Right lung (tissue), 5 donors: Measurements from ENCODE around the gene PYGB. TPM values are rescaled to one million over a fixed set of nuclear protein-coding genes. Genes with fewer than 3 reads are reported as not detected.
"Not testable (repeated sequence)": the region's sequence is repeated elsewhere in the genome, so short reads cannot be mapped to it uniquely, and the experiment has no call there.

Source experiments
- DNase-seq, 2 donors: peaks; one replicate each; pipeline ENCODE4 v3.0.0-alpha.2; 2013
- polyA plus RNA-seq, 5 donors: library from polyadenylated mRNA; unstranded; fragments of 120-200 nt; gene quantifications; one replicate each; pipeline versions ENCODE4 v1.2.1 to v1.2.3, GENCODE V29; 2013; ENCODE audit warnings: inconsistent platforms in 1 of 5, low replicate concordance in 1 of 5; ENCODE audit not compliant: insufficient read length in 5 of 5, insufficient read depth in 1 of 5

Gene PYGB
- polyA plus RNA-seq, 5 donors = 33.7 to 55.9 (median 39.6) TPM

DNA sequence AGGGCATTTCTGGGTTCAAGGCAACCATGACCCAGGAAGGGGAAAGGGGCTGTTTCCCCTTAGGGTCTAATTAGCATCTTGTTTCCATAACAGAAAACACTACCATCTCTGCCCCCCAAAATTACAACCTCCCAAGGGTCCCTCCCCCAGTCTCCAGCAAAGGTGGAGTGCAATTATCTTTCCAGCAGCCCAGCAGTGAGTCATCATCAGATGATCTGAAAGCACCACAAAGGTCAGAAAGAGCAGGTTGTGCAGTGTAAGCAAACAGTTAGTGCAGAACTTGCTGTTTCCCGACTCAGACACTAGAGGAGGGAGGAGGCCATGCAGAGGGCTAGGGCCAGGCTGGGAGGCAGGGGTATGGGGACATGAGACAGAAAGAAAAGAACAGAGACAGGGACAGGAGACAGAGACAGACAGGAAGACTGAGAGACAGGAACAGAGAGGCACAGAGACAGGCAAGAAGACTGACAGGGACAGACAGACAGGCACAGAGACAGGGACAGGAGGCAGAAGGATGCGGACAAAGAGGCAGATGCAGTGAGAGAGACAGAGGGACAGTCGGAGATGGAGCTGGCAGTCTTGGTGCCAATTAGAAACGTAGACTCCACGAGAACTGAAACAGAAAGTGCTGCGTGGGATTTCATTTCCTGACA, 62.5 kb downstream of the PYGB start:
- DNase-seq = no peak

DNA sequence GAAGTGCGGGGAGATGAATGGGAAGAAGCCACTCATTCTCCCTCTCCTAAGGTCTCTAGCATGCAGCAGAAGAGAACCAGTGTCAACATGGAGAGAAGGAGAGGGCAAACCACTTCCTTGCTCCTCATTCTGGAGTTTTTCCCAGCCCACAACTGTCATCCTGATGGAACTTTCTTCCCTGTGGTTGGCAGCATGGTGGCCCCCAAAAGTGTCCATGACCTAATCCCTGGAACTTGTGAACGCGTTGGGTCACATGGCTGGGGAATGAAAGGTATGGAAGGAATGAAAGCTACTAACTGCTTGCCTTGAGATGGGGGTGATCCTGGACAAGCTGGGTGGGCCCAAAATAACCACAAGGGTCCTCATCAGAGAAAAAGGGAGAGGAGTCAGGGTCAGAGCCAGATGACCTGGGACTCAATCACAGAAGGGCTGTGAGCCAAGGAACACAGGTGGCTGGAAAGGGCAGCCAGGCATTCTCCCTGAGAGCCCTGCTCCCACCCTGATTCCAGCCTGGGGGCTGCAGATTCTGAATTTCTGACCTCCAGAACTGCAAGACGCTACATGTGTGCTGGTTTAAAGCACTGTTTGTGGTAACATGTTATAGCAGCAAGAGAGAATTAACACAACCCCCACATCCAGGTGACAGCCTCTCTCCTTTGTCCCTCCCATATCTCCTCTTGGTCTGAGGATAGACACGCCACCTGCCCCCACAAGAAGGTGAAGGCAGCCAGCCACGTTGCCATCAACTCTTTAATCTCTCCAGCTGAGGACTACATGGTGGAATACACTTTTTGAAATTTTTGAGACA, 63.2 kb downstream of the PYGB start:
- DNase-seq = no peak

DNA sequence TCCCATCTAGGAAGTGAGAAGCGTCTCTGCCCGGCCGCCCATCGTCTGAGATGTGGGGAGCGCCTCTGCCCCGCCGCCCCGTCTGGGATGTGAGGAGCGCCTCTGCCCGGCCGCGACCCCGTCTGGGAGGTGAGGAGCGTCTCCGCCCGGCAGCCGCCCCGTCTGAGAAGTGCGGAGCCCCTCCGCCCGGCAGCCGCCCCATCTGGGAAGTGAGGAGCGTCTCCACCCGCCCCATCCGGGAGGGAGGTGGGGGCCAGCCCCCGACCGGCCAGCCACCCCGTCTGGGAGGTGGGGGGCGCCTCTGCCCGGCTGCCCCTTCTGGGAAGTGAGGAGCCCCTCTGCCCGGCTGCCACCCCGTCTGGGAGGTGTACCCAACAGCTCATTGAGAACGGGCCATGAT, 64.8 kb downstream of the PYGB start:
- DNase-seq = not testable (repeated sequence)

DNA sequence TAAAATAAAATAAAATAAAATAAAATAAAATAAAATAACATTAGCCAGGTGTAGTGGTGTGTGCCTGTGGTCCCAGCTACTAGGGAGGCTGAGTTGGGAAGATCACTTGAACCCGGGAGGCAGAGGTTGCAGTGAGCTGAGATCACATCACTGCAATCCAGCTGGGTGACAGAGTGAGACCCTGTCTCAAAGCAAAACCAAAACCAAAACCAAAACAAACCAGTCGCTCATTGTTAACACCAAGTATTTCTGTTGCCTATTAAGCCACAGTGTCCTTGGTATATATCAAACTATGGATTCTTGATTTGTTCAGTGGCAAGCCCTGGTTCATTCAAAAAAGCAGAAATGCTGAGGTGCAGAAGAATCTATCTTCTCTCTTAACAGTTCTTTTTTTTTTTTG, 65.7 kb downstream of the PYGB start:
- no peak for DNase-seq

DNA sequence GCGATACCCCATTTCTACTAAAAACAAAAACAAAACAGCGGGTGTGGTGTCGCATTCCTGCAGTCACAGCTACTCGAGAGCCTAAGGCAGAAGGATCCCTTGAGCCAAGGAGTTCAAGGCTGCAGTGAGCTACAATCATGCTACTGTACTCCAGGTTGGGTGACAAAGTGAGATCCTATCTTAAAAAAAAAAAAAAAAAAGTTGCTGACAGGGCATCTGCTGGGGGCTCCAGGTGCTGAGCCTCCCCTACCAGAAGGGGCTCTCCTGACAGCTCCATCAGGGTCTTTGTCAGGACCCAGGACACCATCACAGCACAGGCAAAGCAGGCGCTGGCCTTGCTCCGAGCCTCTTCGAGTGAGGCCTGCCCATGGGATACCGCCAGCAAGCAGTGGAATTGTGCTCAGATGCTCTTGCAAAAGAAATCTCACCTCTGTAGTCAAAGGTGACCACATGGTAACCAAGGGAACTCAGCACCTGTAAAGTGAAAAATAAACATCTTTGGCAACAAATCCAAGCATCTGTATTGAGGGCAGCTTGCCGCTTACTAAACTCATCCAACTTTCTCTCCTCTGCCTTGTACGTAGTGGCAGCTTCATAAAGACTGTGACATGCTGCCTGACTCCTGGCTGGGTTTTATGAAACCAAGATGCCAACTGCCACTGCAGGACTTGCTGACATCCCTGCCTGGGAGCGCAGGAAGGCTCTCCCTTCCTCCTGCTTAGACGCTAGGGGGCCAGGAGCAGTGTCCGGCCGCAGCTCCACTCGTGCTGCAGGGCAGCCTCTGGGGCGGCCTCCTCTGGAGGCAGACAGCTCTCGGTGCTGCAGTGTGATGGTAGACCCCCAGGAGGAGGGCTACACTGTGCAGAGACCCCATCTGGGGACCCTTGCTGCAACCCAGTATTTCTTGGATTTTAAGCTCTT, 66.9 kb downstream of the PYGB start:
- no peak for DNase-seq

DNA sequence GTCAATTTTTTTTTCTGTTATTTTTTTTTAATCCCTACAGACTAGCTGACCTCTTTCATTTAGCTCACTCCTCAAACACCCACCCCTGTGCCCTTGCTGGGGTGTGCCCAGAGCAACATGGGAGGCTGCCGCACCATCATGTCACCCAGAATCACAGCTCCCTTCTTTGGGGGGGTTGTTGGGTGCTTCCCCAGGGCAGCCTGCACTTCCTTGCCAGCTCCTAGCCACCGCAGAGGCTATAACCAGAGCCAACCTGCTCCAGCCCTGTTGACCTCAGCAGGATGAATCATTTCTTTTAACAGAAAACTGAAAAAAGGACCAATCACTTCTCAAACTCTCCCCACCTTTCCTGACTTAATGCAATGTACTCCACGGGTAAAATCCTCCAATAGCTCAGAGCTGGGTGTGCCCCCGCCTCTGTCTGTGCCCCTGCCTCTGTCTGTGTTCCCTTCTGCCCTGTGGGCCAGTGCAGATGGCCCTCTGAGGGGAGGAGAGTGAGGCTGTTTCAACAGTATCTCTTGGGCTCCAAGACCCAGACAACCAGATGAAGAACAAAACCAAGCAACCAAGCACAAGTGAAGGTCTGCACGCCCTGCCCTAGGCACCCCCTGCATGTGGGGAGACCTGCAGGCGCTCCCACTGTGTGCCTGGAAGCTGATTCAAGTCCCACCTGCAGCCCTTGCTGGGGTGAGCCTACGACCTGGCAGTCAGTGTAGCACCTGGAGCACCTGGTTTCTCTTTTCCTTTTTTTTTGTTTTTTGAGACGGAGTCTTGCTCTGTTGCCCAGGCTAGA, 67.7 kb downstream of the PYGB start:
- no peak for DNase-seq

DNA sequence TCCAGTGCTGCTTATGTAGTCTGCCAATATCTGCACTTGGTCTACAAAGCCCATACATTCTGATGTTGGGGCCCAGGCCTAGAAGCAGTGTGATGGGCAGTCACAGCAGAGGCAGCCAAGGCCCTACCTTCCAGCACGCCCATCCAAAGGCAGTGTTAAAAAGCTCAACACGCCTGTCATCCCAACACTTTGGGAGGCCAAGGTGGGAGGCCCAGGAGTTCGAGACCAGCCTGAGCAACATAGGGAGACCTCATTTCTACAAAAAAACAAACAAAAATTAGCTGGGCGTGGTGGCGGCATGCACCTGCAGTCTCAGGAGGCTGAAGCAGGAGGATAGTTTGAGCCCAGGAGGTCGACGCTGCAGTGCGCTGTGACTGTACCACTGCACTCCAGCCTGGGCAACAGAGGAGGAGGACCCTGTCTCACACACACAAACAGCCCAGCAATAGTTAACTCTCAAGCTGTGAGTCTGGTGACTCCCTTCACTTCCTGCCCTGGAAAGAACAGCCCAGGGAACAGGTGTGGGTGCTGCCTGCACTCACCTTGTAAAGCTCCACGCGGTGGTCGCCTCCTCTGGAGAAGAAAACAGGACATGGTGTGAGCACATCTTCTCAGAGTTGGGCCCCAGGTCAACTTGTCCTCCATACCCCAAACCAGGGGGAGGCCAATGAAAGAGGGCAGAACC, 68.8 kb downstream of the PYGB start:
- DNase-seq = no peak

DNA sequence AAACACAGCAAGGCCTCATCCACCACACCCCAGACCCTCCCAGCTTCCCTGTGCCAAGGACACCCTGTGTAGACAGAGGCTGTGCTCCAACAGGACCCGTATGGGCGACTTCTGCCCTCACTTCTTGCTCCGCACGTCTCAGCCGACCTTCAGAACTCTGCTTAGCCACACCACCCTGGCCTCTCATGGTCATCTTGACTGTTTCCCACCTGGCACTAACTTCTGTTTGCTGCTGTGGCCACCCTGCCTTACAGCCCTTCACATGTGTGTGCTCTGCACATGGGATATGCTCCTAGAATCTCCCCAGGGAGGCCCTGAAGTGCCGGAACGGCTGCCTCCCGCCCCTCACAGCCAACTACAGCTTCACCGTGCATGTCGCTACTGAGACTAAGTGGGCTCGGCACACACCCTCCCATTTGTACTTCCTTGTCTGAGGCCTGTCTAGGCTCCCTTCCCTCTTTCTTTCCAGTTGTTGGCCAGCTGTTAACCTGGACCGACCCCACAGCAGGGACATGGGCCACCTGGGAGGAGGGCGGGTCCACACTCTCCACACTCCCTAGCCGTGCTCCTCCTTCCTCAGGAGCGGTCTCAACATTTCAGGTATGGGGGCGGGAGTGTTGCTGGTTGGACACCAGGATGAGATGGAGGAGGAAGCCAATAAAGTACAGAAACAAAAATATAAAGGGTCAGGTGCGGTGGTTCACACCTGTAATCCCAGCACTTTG, 69.6 kb downstream of the PYGB start:
- no peak for DNase-seq

DNA sequence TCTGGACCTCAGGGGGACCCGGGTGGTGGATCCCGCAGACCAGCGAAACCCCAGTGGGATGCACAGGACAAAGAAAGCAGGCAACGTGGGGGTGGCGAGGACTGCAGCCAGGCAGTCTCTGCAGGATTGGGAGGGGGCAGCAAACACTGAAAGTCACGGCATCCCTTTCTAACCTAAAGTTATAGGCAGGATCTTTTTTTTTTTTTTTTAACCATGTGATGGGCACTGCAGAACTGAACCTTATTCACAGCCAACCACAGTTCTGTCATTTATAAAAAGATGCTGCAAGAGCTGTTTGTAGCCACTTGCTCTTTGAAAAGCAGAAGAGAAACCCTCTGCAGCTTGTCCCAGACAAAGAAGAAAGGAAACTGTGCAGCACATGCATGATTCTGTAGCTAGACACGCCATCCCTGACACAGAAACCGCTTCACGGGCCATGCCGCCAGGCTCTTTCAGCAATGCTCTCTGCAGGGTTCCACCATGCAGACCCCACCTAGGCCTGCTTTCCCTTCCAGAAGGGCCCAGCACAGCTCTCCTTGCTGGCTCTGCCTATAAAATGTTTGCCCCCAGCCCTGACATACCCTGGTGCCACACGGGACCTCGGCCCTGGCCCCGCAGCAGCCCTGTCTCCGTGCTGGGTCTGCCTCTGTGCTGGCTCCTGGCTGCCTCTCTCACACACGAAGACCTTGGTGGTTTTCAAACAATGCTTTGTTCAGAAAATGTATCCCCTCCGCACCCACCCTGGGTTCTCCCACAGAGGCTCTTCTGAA, 70.8 kb downstream of the PYGB start:
- DNase-seq = no peak

DNA sequence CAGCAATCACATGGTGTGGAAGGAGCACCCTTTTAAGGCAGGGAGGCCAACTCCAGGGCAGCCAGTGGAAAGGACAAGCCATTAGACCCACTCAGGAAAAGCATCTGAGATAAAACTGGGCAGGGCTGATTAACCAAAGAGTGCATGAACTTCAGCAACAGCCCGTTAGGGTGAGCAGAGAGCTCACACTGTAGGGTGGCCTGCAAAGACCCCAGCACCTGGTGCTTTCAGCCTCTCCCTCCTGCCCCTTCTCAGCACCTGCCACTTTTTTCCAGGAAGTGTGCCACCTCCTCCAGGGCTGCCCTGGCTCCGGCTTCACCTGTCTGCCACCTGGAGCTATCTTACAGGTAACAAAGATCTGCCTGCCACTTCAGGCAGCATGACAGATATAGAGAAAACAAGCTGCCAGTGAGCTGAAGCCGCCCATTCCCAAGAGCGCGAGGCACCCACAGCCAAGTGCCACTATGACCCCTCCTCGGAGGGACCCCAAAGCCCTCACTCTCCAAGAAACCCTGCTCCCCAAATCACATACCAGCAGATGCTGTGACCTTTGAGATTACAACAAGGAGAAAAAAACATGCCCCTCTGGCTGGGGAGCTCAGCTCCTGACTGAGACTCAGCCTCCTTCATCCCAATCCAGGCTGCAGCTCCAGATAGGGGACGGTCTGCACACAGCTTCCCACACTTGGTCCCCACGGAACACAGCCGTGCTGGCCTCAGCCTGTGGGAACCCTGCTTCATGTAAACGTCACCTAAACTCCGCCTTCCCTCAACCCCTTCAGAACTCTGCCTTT, 71.6 kb downstream of the PYGB start:
- DNase-seq = no peak

DNA sequence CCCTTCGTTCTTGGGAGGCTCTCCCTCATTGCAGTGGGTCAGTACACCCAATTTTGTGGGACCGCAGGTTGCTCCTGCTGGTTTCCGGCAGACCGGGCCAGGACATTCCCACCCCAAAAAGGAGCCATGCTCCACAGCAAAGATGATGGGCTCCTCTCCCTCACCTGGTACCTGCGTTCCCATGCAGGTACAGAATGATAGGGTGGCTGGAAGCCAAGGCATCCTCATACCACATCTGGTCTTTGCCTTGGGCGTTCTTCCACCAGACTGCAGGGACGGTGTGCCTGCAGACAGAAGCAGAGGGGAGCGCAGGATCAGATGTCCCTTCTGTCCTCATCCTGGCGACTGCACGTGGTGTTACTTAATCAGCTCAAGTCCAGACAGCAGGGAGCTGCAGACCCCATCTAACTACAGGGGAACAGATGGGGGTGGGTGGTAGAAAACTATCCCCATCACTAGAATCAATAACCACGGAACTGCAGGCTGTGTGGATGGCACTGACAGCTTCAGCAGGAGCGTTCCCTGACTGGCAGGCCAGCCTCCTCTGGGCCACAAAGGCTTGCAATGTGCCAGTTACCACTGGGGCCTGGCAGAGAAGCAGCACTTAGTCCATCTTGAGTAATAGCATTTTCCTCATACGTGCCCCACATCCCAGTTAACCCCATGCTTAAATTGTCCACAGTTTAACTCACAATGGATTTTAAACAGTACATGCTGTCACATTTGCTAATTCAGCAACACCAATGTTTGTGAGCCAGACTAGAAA, 72.3 kb downstream of the PYGB start:
- no peak for DNase-seq

DNA sequence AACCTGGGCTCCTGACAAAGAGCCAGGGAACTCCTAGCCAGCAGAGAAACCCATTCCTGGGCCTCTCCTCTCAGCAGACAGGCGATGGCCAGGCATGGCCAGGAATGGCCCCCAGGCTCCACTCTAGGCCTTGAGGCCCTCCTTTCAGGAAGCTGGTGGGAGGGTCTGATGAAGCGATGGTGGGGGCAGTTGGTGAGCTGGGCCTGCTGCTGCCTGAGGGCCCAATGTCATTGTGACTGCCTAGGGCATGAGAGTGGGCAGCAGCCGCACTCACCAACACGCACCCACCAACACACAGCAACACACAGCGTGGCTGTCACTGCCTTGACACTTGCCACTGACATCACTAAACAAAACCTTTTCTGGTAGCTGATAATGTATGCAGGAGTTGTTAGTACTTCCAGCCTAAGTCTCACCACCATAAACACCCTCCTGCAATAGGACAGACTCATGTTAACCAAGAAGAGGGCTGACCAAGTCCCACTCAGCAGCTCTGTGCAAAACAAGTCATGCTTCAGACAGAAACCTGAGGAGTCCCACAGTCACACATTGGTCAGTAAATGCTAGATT, 73.5 kb downstream of the PYGB start:
- no peak for DNase-seq

DNA sequence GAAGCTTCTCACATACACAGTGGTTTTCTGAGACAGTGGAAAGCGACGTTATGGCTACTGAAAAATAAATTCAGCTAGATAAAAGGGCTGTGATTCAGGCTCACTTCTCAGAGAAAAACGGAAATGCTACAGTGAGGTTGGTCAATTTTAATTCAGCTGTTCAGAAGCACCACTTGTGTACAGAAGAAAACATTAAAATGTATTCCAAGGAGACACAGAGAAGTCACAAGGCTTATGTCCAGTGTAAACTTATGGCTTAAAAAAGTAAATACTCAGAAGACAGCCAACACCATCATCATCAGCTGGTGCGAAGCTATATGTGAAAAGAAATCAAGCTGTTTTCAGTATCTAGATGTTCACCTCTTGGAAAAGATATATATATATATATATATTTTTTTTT, 74.1 kb downstream of the PYGB start:
- no peak for DNase-seq

DNA sequence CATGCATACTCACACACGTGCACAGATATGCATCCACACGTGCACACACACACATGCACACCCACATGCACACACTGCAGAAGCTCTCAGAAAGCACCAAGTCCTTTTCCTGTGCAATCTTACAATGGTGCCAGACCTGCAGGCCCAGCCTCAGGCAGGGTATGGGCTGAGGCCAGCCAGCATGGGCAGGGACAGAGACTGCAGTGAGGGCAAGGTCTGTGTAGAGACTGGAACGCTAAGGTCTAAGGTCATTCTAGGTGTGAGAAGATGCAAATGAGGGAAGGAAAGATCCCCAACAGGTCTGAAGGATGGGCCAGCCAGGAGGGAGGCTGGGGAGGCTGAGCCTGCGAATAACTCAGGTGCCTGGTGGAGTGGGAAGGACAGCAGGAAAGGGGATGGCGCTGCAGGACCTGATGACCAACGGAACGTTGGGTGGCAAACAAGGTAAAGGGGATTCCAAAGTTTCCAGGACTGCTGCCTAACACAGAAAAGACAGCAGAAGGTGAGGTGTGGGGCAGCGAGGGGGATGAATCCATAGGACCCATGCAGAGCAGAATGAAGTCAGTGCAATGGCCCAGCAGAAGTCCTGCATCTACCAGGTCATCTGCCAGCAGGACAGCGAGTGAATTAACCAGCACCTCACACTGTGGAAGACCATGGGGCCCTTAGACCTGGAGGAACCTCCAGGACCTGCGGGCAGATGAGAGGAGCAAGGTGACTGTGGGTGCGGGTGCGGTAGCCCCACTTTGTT, 75.8 kb downstream of the PYGB start:
- no peak for DNase-seq

DNA sequence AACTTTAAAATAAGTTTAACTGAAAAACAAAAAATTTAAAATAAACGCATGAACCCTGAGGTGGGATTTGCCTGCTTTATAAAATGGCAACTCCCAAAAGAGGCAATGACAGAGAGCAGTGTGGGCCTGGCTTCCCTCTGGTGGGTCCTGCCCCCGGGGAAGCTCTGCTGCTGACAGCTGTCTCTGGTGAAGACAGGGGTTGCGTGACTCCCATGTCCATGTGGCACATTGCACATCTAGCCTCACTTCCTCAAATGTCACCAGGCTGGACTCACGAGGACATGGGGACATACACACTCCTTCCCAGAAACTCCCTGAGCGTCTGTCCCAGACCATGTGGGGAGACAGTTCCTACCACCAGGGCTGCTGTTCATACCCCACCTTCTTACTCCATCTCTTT, 76.5 kb downstream of the PYGB start:
- DNase-seq = no peak

DNA sequence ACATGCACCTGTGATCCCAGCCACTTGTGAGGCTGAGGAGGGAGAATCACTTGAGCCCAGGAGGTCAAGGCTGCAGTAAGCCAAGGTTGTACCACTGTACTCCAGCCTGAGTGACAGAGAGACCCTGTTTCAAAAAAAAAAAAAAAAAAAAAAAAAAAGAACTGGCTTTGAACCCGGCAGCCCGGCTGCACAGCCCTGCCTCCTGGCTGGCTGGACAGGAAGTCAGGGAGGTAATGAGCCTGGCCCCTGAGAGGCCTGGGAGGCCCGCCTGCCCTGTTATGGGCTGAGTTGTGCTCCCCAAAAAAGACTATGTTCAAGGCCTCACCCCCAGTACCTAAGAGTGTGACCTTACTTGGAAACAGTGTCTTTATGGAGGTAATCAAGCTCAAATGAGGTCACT, 77.2 kb downstream of the PYGB start:
- no peak for DNase-seq

DNA sequence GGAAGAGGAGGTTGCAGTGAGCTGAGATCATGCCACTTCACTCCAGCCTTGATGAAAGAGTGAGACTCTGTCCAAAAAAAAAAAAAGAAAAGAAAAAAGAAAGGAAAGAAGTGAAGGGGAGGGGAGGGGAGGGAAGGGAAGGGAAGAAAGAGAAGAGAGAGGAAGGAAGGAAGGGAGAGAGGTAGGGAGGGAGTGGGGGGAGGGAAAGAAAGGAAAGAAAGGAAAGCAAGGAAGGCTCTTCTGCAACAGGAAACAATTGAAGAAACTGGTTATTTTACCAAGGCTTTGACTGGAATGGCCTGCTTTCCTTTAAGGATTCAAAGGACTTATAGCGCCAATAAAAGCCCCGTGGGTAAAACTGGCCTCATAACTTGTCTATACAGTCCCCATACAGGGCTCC, 78.1 kb downstream of the PYGB start:
- no peak for DNase-seq
